ENCODE data around the gene GARNL3. TPM values are rescaled to one million over a fixed set of nuclear protein-coding genes. Genes with fewer than 3 reads are reported as not detected.

The GARNL3 gene
- total RNA-seq, 8 experiments from 2014 or later: 1.0 to 21.8 (median 15.9) TPM

DNA sequence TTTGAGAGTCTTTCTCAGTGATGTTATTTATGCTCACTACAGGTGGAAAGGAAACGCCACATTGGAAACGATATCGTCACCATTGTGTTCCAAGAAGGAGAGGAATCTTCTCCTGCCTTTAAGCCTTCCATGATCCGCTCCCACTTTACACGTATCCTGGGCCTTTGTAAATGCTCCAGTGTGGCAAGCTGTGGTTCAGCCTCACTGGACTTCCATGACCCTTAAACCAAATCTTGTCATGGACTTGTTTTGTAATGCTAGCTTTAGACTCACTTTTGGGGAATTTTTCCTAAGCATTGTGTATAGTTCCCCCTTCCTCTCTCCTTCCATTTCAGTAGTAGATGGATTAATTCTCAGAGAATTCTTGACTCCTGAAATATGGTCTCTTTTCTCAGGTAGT, 71.5 kb downstream of the GARNL3 start:
- in situ Hi-C loops (cut with MboI; ENCODE audit: low pct_unique_long_range_greater_than_20kb in 2 of 9, low sequenced_read_pairs in 9 of 9, unreplicated experiment in 9 of 9): loop anchor here in 1 of 9 experiments (25.0 kb wide), 1 partner anchor 124 kb away; no protein-coding TSS in a partner anchor
- no peak overlapping the region for H3K4me3 ChIP-seq
- H3K27ac ChIP-seq: no peak overlapping the region
- 92 to 100% (median 98%) methylated on average over 1 to 5 of the region's 5 CpGs; no CpG with 5 or more reads in 1 of the 10 experiments for WGBS, 10 experiments
- no peak for ATAC-seq (replicated peaks in 6 of 8)
- H3K4me1 ChIP-seq (replicated peaks in 1 of 2): no peaks in the 10 kb centered on the region

DNA sequence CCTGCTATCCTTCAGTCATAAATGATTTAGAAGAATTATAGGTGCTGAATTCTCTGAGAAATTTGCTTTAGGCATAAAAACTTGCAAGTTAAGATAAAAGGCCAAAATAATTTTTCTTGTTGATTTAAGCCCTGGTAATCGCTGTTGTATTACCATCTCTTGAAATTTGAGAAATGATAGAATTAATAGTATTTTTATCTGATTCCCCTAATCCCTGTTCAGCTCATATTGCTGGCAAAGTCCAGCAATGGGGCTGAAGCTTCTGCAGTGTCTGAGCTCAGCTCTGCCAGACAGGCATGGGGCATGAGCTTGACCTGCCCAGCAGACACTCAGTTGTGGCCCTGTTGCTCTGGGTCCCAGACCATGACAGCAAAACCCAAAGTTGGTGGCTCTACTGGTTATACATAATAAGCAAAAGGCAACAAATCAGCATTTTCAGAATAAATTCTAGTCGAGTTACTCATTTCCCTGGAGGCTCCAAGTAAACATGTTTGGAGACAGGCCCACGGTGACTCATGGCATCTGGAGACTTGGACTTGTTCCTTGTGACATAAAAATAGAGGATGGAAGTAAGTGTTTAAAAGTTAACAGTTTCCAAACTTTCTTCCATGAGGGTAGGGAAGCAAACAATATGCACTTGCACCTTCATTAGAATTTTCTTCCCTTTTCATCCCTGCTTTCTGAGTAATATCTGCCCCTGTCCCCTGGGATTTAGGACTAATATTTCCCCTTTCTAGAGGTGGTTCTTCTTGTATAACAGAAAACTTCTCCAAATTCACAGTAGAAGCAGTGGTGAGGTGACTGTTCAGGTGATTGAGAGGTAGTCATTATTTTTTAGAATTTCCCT, 72.2 kb downstream of the GARNL3 start:
- peak in 3 of 8 experiments; percentile 85 to 92 (median 88) for ATAC-seq (replicated peaks in 6 of 8)
- Histone ChIP-seq H3K4me3 (no peak overlapping the region), H3K27ac (no peak overlapping the region), H3K4me1 (replicated peaks in 1 of 2) (no peaks in the 10 kb centered on the region)
- in situ Hi-C loops (cut with MboI; ENCODE audit: low pct_unique_long_range_greater_than_20kb in 2 of 9, low sequenced_read_pairs in 9 of 9, unreplicated experiment in 9 of 9): loop anchor here in 1 of 9 experiments (25.0 kb wide), 1 partner anchor 124 kb away; no protein-coding TSS in a partner anchor
- WGBS, 10 experiments: 0 to 100% (median 71%) methylated on average over 1 to 3 of the region's 3 CpGs; no CpG with 5 or more reads in 1 of the 10 experiments

GRCh38 chr9:127340721-127341120, 76.1 kb downstream of the GARNL3 start:
- H3K4me1 ChIP-seq (replicated peaks in 1 of 2): no peaks in the 10 kb centered on the region
- no peak overlapping the region for H3K4me3 ChIP-seq
- WGBS, 10 experiments: 20 to 100% (median 75%) methylated on average over 1 of the region's 2 CpGs; no CpG with 5 or more reads in 5 of the 10 experiments
- H3K27ac ChIP-seq: no peak overlapping the region
- in situ Hi-C loops (cut with MboI; ENCODE audit: low pct_unique_long_range_greater_than_20kb in 2 of 9, low sequenced_read_pairs in 9 of 9, unreplicated experiment in 9 of 9): loop anchor here in 1 of 9 experiments (25.0 kb wide), 1 partner anchor 128 kb away; no protein-coding TSS in a partner anchor
- peak in 2 of 8 experiments; percentile 7 to 8 for ATAC-seq (replicated peaks in 6 of 8)

DNA sequence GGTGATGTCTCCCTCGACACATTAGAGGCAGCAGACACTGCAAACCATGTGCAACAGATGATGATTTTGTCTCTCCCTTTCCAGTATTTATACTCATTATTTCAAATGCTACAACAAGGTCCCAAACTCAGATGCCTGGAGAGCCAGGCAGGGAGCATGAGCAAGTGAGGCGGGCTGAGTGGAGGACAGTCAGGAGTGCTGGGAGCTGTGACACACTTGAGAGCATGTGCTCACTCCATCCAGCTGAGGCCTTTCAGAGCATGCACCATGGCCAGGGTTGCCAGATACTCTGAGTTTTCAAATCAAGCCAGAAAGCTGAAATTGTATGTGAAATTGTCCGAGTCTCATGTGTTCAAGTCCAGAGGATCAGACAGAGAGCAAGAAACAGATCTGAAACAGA, 76.6 kb downstream of the GARNL3 start:
- Histone ChIP-seq H3K27ac (no peak overlapping the region), H3K4me1 (replicated peaks in 1 of 2) (no peaks in the 10 kb centered on the region), H3K4me3 (no peak overlapping the region)
- WGBS, 10 experiments: 40 to 100% (median 100%) methylated on average over 1 to 2 of the region's 3 CpGs; no CpG with 5 or more reads in 1 of the 10 experiments
- in situ Hi-C loops (cut with MboI; ENCODE audit: low pct_unique_long_range_greater_than_20kb in 2 of 9, low sequenced_read_pairs in 9 of 9, unreplicated experiment in 9 of 9): loop anchor here in 1 of 9 experiments (25.0 kb wide), 1 partner anchor 129 kb away; no protein-coding TSS in a partner anchor
- ATAC-seq (replicated peaks in 6 of 8): peak in 2 of 8 experiments; percentile 9 to 19

DNA sequence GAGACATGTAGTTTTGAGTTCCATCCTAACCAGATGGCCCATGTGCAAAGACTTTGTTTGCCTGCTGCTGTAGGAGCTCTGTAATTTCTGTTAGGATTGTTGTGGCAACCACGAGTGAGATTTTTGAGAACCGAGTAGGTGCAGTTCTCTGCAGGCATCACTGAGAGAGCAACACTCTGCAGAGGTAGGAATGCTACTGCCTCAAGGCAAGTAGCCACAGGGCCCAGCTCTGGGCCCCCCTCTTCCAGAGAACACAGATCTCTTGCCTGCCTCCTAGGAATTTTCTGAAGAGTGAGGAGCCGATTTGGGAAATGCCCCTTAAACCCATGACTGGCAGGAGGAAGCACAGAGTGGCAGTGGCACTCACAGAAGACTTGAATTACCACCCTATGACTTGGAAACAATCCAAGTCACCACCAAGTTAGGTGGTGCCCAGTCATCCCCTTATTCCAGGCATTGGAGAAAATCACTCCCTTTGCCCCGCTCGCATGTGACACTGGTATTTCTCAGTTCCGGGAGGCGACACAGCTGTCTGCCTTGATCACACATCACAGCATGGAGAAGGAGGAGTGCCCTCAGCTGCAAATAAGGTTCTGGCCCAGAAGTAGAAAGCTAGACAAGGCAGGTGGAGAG, 79.9 kb downstream of the GARNL3 start:
- H3K27ac ChIP-seq: no peak overlapping the region
- in situ Hi-C loops (cut with MboI; ENCODE audit: low pct_unique_long_range_greater_than_20kb in 2 of 9, low sequenced_read_pairs in 9 of 9, unreplicated experiment in 9 of 9): loop anchor here in 1 of 9 experiments (25.0 kb wide), 1 partner anchor 132 kb away; no protein-coding TSS in a partner anchor
- no peaks in the 10 kb centered on the region for H3K4me1 ChIP-seq (replicated peaks in 1 of 2)
- H3K4me3 ChIP-seq: no peak overlapping the region
- WGBS, 10 experiments: 33 to 100% (median 85%) methylated on average over 1 to 4 of the region's 7 CpGs; no CpG with 5 or more reads in 3 of the 10 experiments
- no peak for ATAC-seq (replicated peaks in 6 of 8)

DNA sequence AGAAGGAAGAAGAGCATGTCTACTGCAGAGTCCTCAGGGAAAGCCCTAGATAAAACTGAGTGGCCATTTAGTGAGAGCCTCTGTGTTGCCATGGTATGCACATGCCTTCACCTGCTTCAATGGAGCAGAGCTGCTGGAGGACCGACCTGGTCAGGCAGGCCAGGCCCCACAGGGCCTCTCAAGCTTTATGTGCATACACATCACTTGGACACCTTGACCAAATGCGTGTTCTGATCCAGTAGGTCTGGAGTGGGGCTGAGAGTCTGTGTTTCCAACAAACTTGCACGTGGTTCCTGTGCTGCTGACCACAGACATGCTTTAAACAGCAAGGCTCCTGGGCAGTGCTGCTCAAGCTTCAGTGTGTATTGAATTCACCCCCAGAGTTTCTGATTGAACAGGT, 81.0 kb downstream of the GARNL3 start:
- Histone ChIP-seq H3K4me1 (replicated peaks in 1 of 2) (no peaks in the 10 kb centered on the region), H3K27ac (no peak overlapping the region), H3K4me3 (no peak overlapping the region)
- WGBS, 10 experiments: 67 to 100% (median 71%) methylated on average over 1 to 2 of the region's 3 CpGs; no CpG with 5 or more reads in 5 of the 10 experiments
- in situ Hi-C loops (cut with MboI; ENCODE audit: low pct_unique_long_range_greater_than_20kb in 2 of 9, low sequenced_read_pairs in 9 of 9, unreplicated experiment in 9 of 9): loop anchor here in 1 of 9 experiments (25.0 kb wide), 1 partner anchor 133 kb away; no protein-coding TSS in a partner anchor
- no peak for ATAC-seq (replicated peaks in 6 of 8)

DNA sequence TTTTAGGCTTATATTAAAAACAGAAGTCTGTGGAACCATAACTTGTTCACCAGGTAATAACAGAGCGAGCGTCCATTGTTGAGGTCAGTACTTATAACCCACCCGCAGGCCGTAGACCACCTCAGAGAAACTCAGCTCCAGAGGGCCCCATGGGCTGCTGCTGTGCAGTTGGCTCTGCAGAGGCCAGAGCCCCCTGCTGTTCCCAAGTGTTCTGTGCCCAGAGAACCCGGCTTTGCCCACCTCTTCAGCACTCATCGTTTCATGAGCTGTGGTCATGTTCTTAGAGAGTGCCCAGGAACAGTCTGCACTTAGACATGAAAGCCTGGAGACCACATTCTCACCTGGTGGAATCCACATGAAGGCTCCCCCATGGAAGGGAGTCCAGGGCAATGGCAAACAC, 82.0 kb downstream of the GARNL3 start:
- Histone ChIP-seq H3K4me3 (no peak overlapping the region), H3K4me1 (replicated peaks in 1 of 2) (peaks cover 2% of the 10 kb centered on the region in 2 donors), H3K27ac (no peak overlapping the region)
- 83 to 100% (median 100%) methylated on average over 1 to 5 of the region's 6 CpGs; no CpG with 5 or more reads in 3 of the 10 experiments for WGBS, 10 experiments
- in situ Hi-C loops (cut with MboI; ENCODE audit: low pct_unique_long_range_greater_than_20kb in 2 of 9, low sequenced_read_pairs in 9 of 9, unreplicated experiment in 9 of 9): loop anchor here in 1 of 9 experiments (25.0 kb wide), 1 partner anchor 134 kb away; no protein-coding TSS in a partner anchor
- peak in 1 of 8 experiments; percentile 30 for ATAC-seq (replicated peaks in 6 of 8)

DNA sequence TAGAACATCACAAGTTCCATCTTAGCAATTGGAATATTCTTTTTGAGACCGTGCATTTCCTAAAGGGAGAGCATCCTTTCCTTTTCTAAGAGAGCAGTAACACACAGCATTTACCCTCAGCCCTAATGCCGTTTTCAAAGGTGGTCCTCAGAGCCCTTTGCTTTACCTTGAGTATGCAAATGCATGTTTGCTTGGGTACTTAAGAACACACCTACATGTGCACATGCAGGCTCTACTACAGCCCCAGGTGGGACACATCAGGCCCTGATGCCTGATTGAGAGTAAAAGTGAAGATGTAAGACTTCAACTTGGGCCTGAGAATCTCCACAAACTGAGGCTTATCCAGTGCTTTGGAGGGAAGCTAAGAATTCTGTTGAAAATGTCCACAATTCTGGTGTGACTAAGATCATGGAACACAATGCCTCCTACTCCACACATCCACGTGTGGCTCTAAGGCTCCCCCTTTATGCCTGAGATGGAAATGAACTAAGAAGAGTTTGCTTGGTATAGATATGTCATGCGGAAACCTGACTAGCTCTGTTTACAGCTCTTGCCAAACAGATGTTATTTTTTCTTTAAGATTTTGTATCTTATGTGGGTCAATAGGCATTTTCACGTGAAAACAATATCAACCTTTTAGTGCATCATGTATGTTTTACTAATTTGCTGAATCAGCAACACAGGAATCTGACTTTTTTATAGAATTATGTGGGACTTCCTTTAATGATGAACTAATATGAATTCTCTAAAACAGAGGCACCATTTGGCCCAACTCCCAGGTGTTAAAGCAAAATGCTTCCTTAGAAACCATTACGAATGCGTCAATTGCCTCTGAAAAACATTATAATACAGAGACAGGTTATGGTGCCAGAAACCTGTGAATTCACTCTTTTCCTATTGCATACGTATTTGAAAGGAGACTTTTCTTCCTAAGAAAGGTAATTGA, 83.5 kb downstream of the GARNL3 start:
- peak in 6 of 8 experiments; percentile 44 to 89 (median 86) for ATAC-seq (replicated peaks in 6 of 8)
- 56 to 100% (median 82%) methylated on average over 1 to 8 of the region's 8 CpGs for WGBS, 10 experiments
- H3K27ac ChIP-seq: no peak overlapping the region
- in situ Hi-C loops (cut with MboI; ENCODE audit: low pct_unique_long_range_greater_than_20kb in 2 of 9, low sequenced_read_pairs in 9 of 9, unreplicated experiment in 9 of 9): loop anchor here in 1 of 9 experiments (25.0 kb wide), 1 partner anchor 136 kb away; no protein-coding TSS in a partner anchor
- H3K4me1 ChIP-seq (replicated peaks in 1 of 2): peaks cover 7 to 10% of the 10 kb centered on the region in 2 donors
- no peak overlapping the region for H3K4me3 ChIP-seq

GRCh38 chr9:127349483-127350113, 85.0 kb downstream of the GARNL3 start:
- in situ Hi-C loops (cut with MboI; ENCODE audit: low pct_unique_long_range_greater_than_20kb in 2 of 9, low sequenced_read_pairs in 9 of 9, unreplicated experiment in 9 of 9): loop anchor here in 1 of 9 experiments (25.0 kb wide), 2 partner anchors 137 to 412 kb away; no protein-coding TSS in a partner anchor
- Histone ChIP-seq H3K4me3 (no peak overlapping the region), H3K27ac (no peak overlapping the region), H3K4me1 (replicated peaks in 1 of 2) (peaks cover 7 to 10% of the 10 kb centered on the region in 2 donors)
- 88 to 100% (median 96%) methylated on average over 1 to 12 of the region's 12 CpGs; no CpG with 5 or more reads in 1 of the 10 experiments for WGBS, 10 experiments
- peak in 2 of 8 experiments; percentile 27 to 59 for ATAC-seq (replicated peaks in 6 of 8)

GRCh38 chr9:127351182-127352166, 86.9 kb downstream of the GARNL3 start:
- 50 to 100% (median 77%) methylated on average over 1 to 4 of the region's 4 CpGs for WGBS, 10 experiments
- peak in 4 of 8 experiments; percentile 27 to 49 (median 40) for ATAC-seq (replicated peaks in 6 of 8)
- Histone ChIP-seq H3K4me3 (no peak overlapping the region), H3K4me1 (replicated peaks in 1 of 2) (peaks cover 7 to 10% of the 10 kb centered on the region in 2 donors), H3K27ac (no peak overlapping the region)
- in situ Hi-C loops (cut with MboI; ENCODE audit: low pct_unique_long_range_greater_than_20kb in 2 of 9, low sequenced_read_pairs in 9 of 9, unreplicated experiment in 9 of 9): loop anchor here in 1 of 9 experiments (25.0 kb wide), 1 partner anchor 414 kb away; no protein-coding TSS in a partner anchor
